Measurements from ENCODE around the gene EXOC1.

GRCh38 chr4:55838356-55838755 is 15.1 kb upstream of the EXOC1 start:
- TF ChIP-seq, protein P1, sequence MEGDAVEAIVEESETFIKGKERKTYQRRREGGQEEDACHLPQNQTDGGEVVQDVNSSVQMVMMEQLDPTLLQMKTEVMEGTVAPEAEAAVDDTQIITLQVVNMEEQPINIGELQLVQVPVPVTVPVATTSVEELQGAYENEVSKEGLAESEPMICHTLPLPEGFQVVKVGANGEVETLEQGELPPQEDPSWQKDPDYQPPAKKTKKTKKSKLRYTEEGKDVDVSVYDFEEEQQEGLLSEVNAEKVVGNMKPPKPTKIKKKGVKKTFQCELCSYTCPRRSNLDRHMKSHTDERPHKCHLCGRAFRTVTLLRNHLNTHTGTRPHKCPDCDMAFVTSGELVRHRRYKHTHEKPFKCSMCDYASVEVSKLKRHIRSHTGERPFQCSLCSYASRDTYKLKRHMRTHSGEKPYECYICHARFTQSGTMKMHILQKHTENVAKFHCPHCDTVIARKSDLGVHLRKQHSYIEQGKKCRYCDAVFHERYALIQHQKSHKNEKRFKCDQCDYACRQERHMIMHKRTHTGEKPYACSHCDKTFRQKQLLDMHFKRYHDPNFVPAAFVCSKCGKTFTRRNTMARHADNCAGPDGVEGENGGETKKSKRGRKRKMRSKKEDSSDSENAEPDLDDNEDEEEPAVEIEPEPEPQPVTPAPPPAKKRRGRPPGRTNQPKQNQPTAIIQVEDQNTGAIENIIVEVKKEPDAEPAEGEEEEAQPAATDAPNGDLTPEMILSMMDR (IDR thresholded peaks at IDR 0.05; ENCODE audit: low read depth, low read length, missing input control), result no peak
- TF ChIP-seq EGR1 (IDR thresholded peaks at IDR 0.05; ENCODE audit: low read depth in 2 of 2) (no peak), TAF1 (conservative IDR thresholded peaks at IDR 0.05) (no peak)
- TF ChIP-seq, protein P2, sequence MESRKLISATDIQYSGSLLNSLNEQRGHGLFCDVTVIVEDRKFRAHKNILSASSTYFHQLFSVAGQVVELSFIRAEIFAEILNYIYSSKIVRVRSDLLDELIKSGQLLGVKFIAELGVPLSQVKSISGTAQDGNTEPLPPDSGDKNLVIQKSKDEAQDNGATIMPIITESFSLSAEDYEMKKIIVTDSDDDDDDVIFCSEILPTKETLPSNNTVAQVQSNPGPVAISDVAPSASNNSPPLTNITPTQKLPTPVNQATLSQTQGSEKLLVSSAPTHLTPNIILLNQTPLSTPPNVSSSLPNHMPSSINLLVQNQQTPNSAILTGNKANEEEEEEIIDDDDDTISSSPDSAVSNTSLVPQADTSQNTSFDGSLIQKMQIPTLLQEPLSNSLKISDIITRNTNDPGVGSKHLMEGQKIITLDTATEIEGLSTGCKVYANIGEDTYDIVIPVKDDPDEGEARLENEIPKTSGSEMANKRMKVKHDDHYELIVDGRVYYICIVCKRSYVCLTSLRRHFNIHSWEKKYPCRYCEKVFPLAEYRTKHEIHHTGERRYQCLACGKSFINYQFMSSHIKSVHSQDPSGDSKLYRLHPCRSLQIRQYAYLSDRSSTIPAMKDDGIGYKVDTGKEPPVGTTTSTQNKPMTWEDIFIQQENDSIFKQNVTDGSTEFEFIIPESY (IDR thresholded peaks at IDR 0.05), result no peak

All from liver (tissue), 3 donors.